ENCODE results near the gene SYNPO2L.
"Not testable (repeated sequence)": the region's sequence is repeated elsewhere in the genome, so short reads cannot be mapped to it uniquely, and the experiment has no call there.

The SYNPO2L gene

GRCh38 chr10:73655990-73656298 is at the start of gene SYNPO2L:
SYNPO2L (minus strand) TSS chr10:73656029; CDS start chr10:73655922, 107 bp downstream.
- no peak for DNase-seq

- not testable (repeated sequence) for DNase-seq
These were observed 48.1 kb upstream of the SYNPO2L start for GRCh38 chr10:73703924-73704323.

GRCh38 chr10:73698819-73699218 is 43.0 kb upstream of the SYNPO2L start:
- DNase-seq, result not testable (repeated sequence)

GRCh38 chr10:73697675-73698159 is 41.9 kb upstream of the SYNPO2L start, which contains the start of gene AGAP5:
AGAP5 (minus strand) TSS chr10:73698109; CDS start chr10:73697755, 354 bp downstream.
- not testable (repeated sequence) for DNase-seq

- DNase-seq, result not testable (repeated sequence)
These were observed 39.5 kb upstream of the SYNPO2L start for GRCh38 chr10:73695302-73695701.

GRCh38 chr10:73690755-73691154 is 34.9 kb upstream of the SYNPO2L start:
- DNase-seq, result not testable (repeated sequence)

- DNase-seq, result not testable (repeated sequence)
These were observed 33.8 kb upstream of the SYNPO2L start for GRCh38 chr10:73689596-73689995.

GRCh38 chr10:73687641-73688040 is 31.8 kb upstream of the SYNPO2L start:
- DNase-seq, result not testable (repeated sequence)

GRCh38 chr10:73674546-73674945 is 18.7 kb upstream of the SYNPO2L start:
- DNase-seq, result not testable (repeated sequence)

- DNase-seq, result not testable (repeated sequence)
These were observed 12.5 kb upstream of the SYNPO2L start for GRCh38 chr10:73668378-73668777.

GRCh38 chr10:73666153-73666809 is 10.5 kb upstream of the SYNPO2L start:
- DNase-seq, result not testable (repeated sequence)

GRCh38 chr10:73665581-73665980 is 9.8 kb upstream of the SYNPO2L start:
- DNase-seq, result not testable (repeated sequence)

GRCh38 chr10:73664156-73665040 is 8.6 kb upstream of the SYNPO2L start:
- not testable (repeated sequence) for DNase-seq

- DNase-seq, result not testable (repeated sequence)
These were observed 7.8 kb upstream of the SYNPO2L start for GRCh38 chr10:73663621-73664020.

- not testable (repeated sequence) for DNase-seq
These were observed 6.9 kb upstream of the SYNPO2L start for GRCh38 chr10:73662705-73663104.

- DNase-seq, result no peak
These were observed 406 bp downstream of the SYNPO2L start for GRCh38 chr10:73655257-73655989.

- no peak for DNase-seq
These were observed 2.1 kb downstream of the SYNPO2L start for GRCh38 chr10:73653701-73654100.

- DNase-seq, result no peak
These were observed 2.6 kb downstream of the SYNPO2L start for GRCh38 chr10:73653195-73653594.

- DNase-seq, result no peak
These were observed 5.1 kb downstream of the SYNPO2L start for GRCh38 chr10:73650537-73651331.

GRCh38 chr10:73649876-73650536 is 5.8 kb downstream of the SYNPO2L start:
- DNase-seq, result no peak

GRCh38 chr10:73648975-73649829 is 6.6 kb downstream of the SYNPO2L start:
- DNase-seq, result no peak

Measured in activated CD8-positive, alpha-beta memory T cell treated with anti-CD3 and anti-CD28 coated beads, Interleukin-2, amount 50 U/mL, for 4 hours (primary cell).